GM12878 (cell line): ENCODE measurements around the gene RRBP1. TPM values are rescaled to one million over a fixed set of nuclear protein-coding genes. Genes with fewer than 3 reads are reported as not detected.

ENCODE experiments used
- ATAC-seq: fragments of 200-7000 bp; cut with Tn5 transposase; 3 replicates; pipeline ENCODE4 v1.9.1; 2020; ENCODE audit warnings: mild to moderate bottlenecking, moderate library complexity
- BruUV-seq: library from RNA; stranded (reverse); fragments of 400-500 nt; replicated peaks from 2 replicates; lab custom pipeline; 2021; lab: Mats Ljungman, UMichigan
- CTCF ChIA-PET: fragments of 300-600 bp; sonication (Branson Sonifier 250); formaldehyde crosslinking; extraction: SDS; loops from one replicate; lab custom pipeline; 2021; ENCODE audit warnings: inconsistent platforms; lab: Yijun Ruan, JAX
- POLR2A ChIA-PET: fragments of 350-600 bp; formaldehyde crosslinking; extraction: SDS; loops from one replicate; lab custom pipeline; 2021; ENCODE audit warnings: inconsistent platforms; lab: Charles Lee
- RAD21 ChIA-PET: fragments of 300-600 bp; sonication (Branson Sonifier 250); formaldehyde crosslinking; loops from one replicate; lab custom pipeline; 2023; ENCODE audit warnings: antibody characterized with exemption; ENCODE audit not compliant: unreplicated experiment; lab: Charles Lee
- SMC1A ChIA-PET: fragments of 300-600 bp; sonication (Branson Sonifier 250); formaldehyde crosslinking; loops from one replicate; lab custom pipeline; 2023; ENCODE audit not compliant: unreplicated experiment, uncharacterized antibody; lab: Charles Lee
- DNase-seq: peaks from one replicate; pipeline ENCODE4 v3.0.0-alpha.2; 2011; ENCODE audit warnings: low read depth, low spot score
- FAIRE-seq: peaks from 3 replicates; lab custom pipeline; 2011; peaks lifted over from hg19 to GRCh38; lab: Jason Lieb, UNC
- H2AFZ ChIP-seq: 2 replicates; pipeline ENCODE4 v1.6.0; 2011; ENCODE audit warnings: low read depth, low read length, control low read depth; ENCODE audit not compliant: control insufficient read depth
- H3K27ac ChIP-seq: 2 replicates; pipeline ENCODE4 v1.5.1; 2011; ENCODE audit warnings: control low read depth; ENCODE audit not compliant: control insufficient read depth, insufficient read depth
- H3K27me3 ChIP-seq, 2 experiments: replicated peaks in 1 of 2; 2 replicates each; pipeline versions ENCODE4 v1.6.0 to v1.6.1; 2011; ENCODE audit warnings: low read length in 1 of 2; ENCODE audit not compliant: control insufficient read depth in 2 of 2, insufficient read depth in 2 of 2
- H3K36me3 ChIP-seq, 2 experiments: 2 replicates each; pipeline ENCODE4 v1.5.1; 2011; ENCODE audit warnings: low read length in 1 of 2; ENCODE audit not compliant: control insufficient read depth in 2 of 2, insufficient read depth in 2 of 2
- H3K4me1 ChIP-seq: 2 replicates; pipeline ENCODE4 v1.6.1; 2011; ENCODE audit warnings: mild to moderate bottlenecking, low read length, moderate library complexity, mixed read lengths; ENCODE audit not compliant: control insufficient read depth, insufficient read depth
- H3K4me2 ChIP-seq: 2 replicates; pipeline ENCODE4 v1.6.0; 2011; ENCODE audit warnings: control low read depth; ENCODE audit not compliant: control insufficient read depth, insufficient read depth
- H3K4me3 ChIP-seq: fragments of 200-600 bp; sonication (generic); 2 replicates; pipeline ENCODE4 v1.5.1; 2016
- H3K79me2 ChIP-seq: 2 replicates; pipeline ENCODE4 v1.6.0; 2011; ENCODE audit warnings: low read length; ENCODE audit not compliant: control insufficient read depth, insufficient read depth
- H3K9ac ChIP-seq: 2 replicates; pipeline ENCODE4 v1.8.0; 2011; ENCODE audit warnings: low read length, control low read depth, mixed read lengths; ENCODE audit not compliant: control insufficient read depth, insufficient read depth
- H3K9me3 ChIP-seq: replicated peaks from 3 replicates; pipeline ENCODE4 v1.5.1; 2011; ENCODE audit warnings: mild to moderate bottlenecking, low read length; ENCODE audit not compliant: control insufficient read depth, insufficient read depth
- H4K20me1 ChIP-seq: 2 replicates; pipeline ENCODE4 v1.6.0; 2011; ENCODE audit not compliant: control insufficient read depth, insufficient read depth
- ATF7 ChIP-seq: fragments of 450-650 bp; IDR thresholded peaks from 2 replicates; pipeline ENCODE4 v1.6.1; 2016; ENCODE audit warnings: low read depth, mild to moderate bottlenecking
- CBFB ChIP-seq: IDR thresholded peaks from 2 replicates; pipeline ENCODE4 v1.6.1; 2016; ENCODE audit warnings: antibody characterized with exemption, low read depth
- HCFC1 ChIP-seq: fragments of 150-350 bp; IDR thresholded peaks from 2 replicates; pipeline ENCODE4 v1.6.1; 2014; ENCODE audit warnings: low read length
- KAT2A ChIP-seq: conservative IDR thresholded peaks from 2 replicates; pipeline ENCODE4 v1.6.1; 2011; ENCODE audit warnings: low read depth, low read length; ENCODE audit not compliant: control insufficient read depth
- MTA3 ChIP-seq: IDR thresholded peaks from 2 replicates; pipeline ENCODE4 v1.6.1; 2012; ENCODE audit warnings: low read length, inconsistent platforms, borderline replicate concordance
- NBN ChIP-seq: fragments of 450-650 bp; IDR thresholded peaks from 2 replicates; pipeline ENCODE4 v1.6.1; 2016
- NR2C1 ChIP-seq: fragments of 450-650 bp; IDR thresholded peaks from 2 replicates; pipeline ENCODE4 v1.6.1; 2017; ENCODE audit warnings: antibody characterized with exemption, mild to moderate bottlenecking, moderate library complexity
- NRF1 ChIP-seq: conservative IDR thresholded peaks from 2 replicates; pipeline ENCODE4 v1.6.1; 2011; ENCODE audit warnings: mild to moderate bottlenecking, low read depth, low read length, improper control_type of control experiment
- PBX3 ChIP-seq: IDR thresholded peaks from 2 replicates; pipeline ENCODE4 v1.6.1; 2011; ENCODE audit warnings: mild to moderate bottlenecking, low read depth, low read length, moderate library complexity; ENCODE audit not compliant: insufficient replicate concordance
- POLR2AphosphoS2 ChIP-seq: IDR thresholded peaks from 2 replicates; pipeline ENCODE4 v1.6.1; 2011; ENCODE audit warnings: low read depth, mild to moderate bottlenecking, low read length, improper control_type of control experiment, moderate library complexity
- SIN3A ChIP-seq: IDR thresholded peaks from 2 replicates; pipeline ENCODE4 v1.6.1; 2012; ENCODE audit warnings: low read depth, low read length, improper control_type of control experiment
- SPI1 ChIP-seq: IDR thresholded peaks from 2 replicates; pipeline ENCODE4 v1.6.1; 2011; ENCODE audit warnings: low read depth, mild to moderate bottlenecking, low read length, moderate library complexity, borderline replicate concordance; ENCODE audit not compliant: insufficient read depth
- SUPT20H ChIP-seq: IDR thresholded peaks from 2 replicates; pipeline ENCODE4 v1.6.1; 2011; ENCODE audit warnings: low read depth, mild to moderate bottlenecking, low read length, moderate library complexity, borderline replicate concordance; ENCODE audit not compliant: control insufficient read depth
- ZNF217 ChIP-seq: fragments of 450-650 bp; IDR thresholded peaks from 2 replicates; pipeline ENCODE4 v1.6.1; 2017; ENCODE audit warnings: antibody characterized with exemption, mild to moderate bottlenecking
- ZNF384 ChIP-seq: IDR thresholded peaks from 2 replicates; pipeline ENCODE4 v1.6.1; 2012; ENCODE audit warnings: low read depth, mild to moderate bottlenecking, low read length, improper control_type of control experiment, borderline replicate concordance
- WGBS: methylation state at CpG from one replicate; pipeline ENCODE4 v1.1.6; 2016; ENCODE audit warnings: low lambda C conversion rate; ENCODE audit not compliant: insufficient replicate concordance, insufficient coverage; ENCODE audit errors: missing lambda C conversion rate; 5-methylcytosine and 5-hydroxymethylcytosine counted together
- in situ Hi-C: fragments of 300-500 bp; cut with MboI; formaldehyde crosslinking; loops from 9 replicates; pipeline ENCODE4 v1.14.3; 2018; ENCODE audit warnings: mixed read lengths
- intact Hi-C: fragments of 100-400 bp; cut with micrococcal nuclease; formaldehyde crosslinking; loops from one replicate; pipeline ENCODE4 v1.14.2; 2022; ENCODE audit not compliant: unreplicated experiment
- polyA plus RNA-seq, 11 experiments: library from polyadenylated mRNA; depleted of rRNA in 4 of 11; unstranded in 6 of 11; stranded (reverse) in 5 of 11; fragments of >200 nt; fragmentation: Nextera tagmentation in 4 of 11; fragmentation: Illumina TruSeq in 1 of 11; extraction: Ambion mirVana in 4 of 11; extraction: Trizol in 1 of 11; gene quantifications; 1 replicate in 1 of 11; 2 replicates in 10 of 11; pipeline versions ENCODE4 v1.2.1 to v1.2.3, GENCODE V29; 2011 to 2016; ENCODE audit warnings: inconsistent platforms in 2 of 11, missing spikeins in 2 of 11, low read depth in 1 of 11
- total RNA-seq, 4 experiments: library from RNA; depleted of rRNA in 3 of 4; stranded (reverse); fragments of >200 nt in 3 of 4; fragmentation: Illumina TruSeq in 1 of 4; extraction: Trizol in 1 of 4; gene quantifications; 2 replicates each; pipeline versions ENCODE4 v1.2.1 to v1.2.3, GENCODE V29; 2013 to 2021

RRBP1 gene
- total and polyA plus RNA-seq, 10 of the 15 experiments (the other 5 are each of a cell fraction or from before 2014, with no cell fraction given), result 1.2 to 57.4 (median 24.6) TPM

GRCh38 chr20:17605131-17605660 lies 76.8 kb downstream of the RRBP1 start:
- BruUV-seq, result no TSS peak
- Histone ChIP-seq H3K27ac (no peak overlapping the region), H3K4me2 (no peak overlapping the region), H3K4me3 (no peak overlapping the region), H3K27me3 (no peaks in the 10 kb centered on the region), H2AFZ (no peak overlapping the region), H3K36me3 (peaks cover 0 to 5% of the 10 kb centered on the region in 2 experiments; a peak in 2 of 4 replicates), H4K20me1 (no peaks in the 10 kb centered on the region), H3K9ac (no peak overlapping the region), H3K79me2 (no peaks in the 10 kb centered on the region), H3K4me1 (no peaks in the 10 kb centered on the region), H3K9me3 (no peaks in the 10 kb centered on the region)
- ChIA-PET CTCF (no interaction called here), POLR2A (interaction anchor here (1.4 kb wide), 1 partner anchor 10 kb away, joined by 4 read pairs; no protein-coding TSS in a partner anchor), RAD21 (no interaction called here), SMC1A (no interaction called here)
- 90% methylated on average over 5 of the region's 5 CpGs for WGBS
- in situ Hi-C loops, result no loop called here
- intact Hi-C loops, result no loop called here
- FAIRE-seq, result no peak
- no peak for ATAC-seq
- DNase-seq, result no peak
- TF ChIP-seq MTA3 (no peak), ZNF217 (no peak), SPI1 (no peak), KAT2A (no peak), NBN (no peak), HCFC1 (no peak), NRF1 (no peak), SIN3A (no peak), SUPT20H (no peak), ATF7 (no peak), NR2C1 (no peak), POLR2AphosphoS2 (no peak), CBFB (no peak), PBX3 (no peak), ZNF384 (no peak)
